ENCODE measurements around the gene L2HGDH.

DNA sequence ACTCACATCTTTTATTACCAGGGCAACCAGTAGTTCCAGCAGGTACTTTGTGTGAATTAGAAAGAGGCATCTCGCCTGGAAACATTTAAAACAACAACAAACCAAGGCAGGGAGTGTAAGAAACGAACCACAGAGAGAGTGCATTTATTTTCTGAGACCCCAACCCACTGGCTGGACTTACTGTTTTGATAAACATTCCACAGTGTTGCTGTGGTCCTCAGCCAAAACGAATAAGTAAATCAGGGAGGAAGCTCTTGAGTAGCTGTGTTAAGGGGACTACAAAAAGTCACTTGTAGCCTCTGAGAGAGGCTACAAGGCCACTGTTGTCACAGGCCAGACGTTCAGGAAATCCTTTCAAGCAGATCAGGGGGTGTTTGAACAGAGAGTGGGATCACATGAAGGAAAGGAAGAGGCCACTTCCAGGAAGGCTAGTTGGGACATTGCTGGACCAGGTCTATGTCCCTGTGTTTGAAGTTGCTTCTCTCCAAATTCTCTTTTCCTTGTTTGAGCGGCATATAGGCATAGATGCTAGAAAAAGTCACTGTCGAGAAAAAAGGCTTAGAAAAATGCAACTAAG lies 33.9 kb upstream of the L2HGDH start:
- TF ChIP-seq YY1 (IDR thresholded peaks at IDR 0.05; ENCODE audit: low read depth) (no peak), FOXM1 (IDR thresholded peaks at IDR 0.05; ENCODE audit: low read depth) (no peak)
- TF ChIP-seq, protein P1, sequence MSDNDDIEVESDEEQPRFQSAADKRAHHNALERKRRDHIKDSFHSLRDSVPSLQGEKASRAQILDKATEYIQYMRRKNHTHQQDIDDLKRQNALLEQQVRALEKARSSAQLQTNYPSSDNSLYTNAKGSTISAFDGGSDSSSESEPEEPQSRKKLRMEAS (IDR thresholded peaks at IDR 0.05; ENCODE audit: low read depth): no peak
